ENCODE measurements around the gene MYB. TPM values are rescaled to one million over a fixed set of nuclear protein-coding genes. Genes with fewer than 3 reads are reported as not detected.
"Not testable (repeated sequence)": the region's sequence is repeated elsewhere in the genome, so short reads cannot be mapped to it uniquely, and the experiment has no call there.

MYB gene
- total and polyA plus RNA-seq, 2 of the 8 experiments (the other 6 are each of a cell fraction or from before 2014, with no cell fraction given), result 4.0 to 7.6 TPM

DNA sequence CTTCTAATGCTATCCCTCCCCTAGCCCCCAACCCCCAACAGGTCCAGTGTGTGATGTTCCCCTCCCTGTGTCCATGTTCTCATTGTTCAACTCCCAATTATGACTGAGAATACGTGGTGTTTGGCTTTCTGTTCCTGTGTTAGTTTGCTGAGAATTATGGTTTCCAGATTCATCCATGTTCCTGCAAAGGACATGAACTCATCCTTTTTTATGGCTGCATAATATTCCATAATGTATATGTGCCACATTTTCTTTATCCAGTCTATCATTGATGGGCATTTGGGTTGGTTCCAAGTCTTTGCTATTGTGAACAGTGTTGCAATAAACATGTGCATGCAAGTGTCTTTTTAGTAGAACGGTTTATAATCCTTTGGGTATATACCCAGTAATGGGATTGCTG is 30.6 kb upstream of the MYB start:
- H3K36me3 ChIP-seq (ENCODE audit: control insufficient read depth in 2 of 4, insufficient read depth in 4 of 4, low read length in 3 of 4); H4K8ac ChIP-seq (ENCODE audit: extremely low read depth, insufficient read depth, low read length); H3K4ac ChIP-seq (replicated peaks; ENCODE audit: insufficient read length, low read depth, low read length); H3K27me3 ChIP-seq (replicated peaks in 1 of 4; ENCODE audit: control insufficient read depth in 3 of 4, extremely low read depth in 1 of 4, insufficient read depth in 3 of 4, low read length in 3 of 4); H4K91ac ChIP-seq (replicated peaks; ENCODE audit: insufficient read length, low read length); POLR2A ChIA-PET (ENCODE audit: partially characterized antibody); H2AFZ ChIP-seq (ENCODE audit: low read length); H3K4me2 ChIP-seq (ENCODE audit: insufficient read depth in 1 of 2, low read depth in 2 of 2, low read length in 2 of 2); DNase-seq (ENCODE audit: low read depth in 1 of 2, low spot score in 2 of 2); H3K9me3 ChIP-seq (ENCODE audit: insufficient read depth in 2 of 2, low read depth in 1 of 2, low read length in 1 of 2); H3K14ac ChIP-seq (ENCODE audit: insufficient read length); H2BK5ac ChIP-seq (ENCODE audit: low read depth, low read length); CTCF ChIA-PET (ENCODE audit: partially characterized antibody); H2BK15ac ChIP-seq (ENCODE audit: low read length); H3K23me2 ChIP-seq (ENCODE audit: low read depth, low read length); H2BK120ac ChIP-seq (replicated peaks; ENCODE audit: low read depth, low read length); H4K5ac ChIP-seq (ENCODE audit: insufficient read length, low read depth, low read length); H3K56ac ChIP-seq (replicated peaks; ENCODE audit: insufficient read length, low read depth, low read length); H4K20me1 ChIP-seq (replicated peaks in 1 of 2; ENCODE audit: control insufficient read depth in 1 of 2, insufficient read depth in 2 of 2, low read length in 2 of 2); H3K18ac ChIP-seq (ENCODE audit: extremely low read depth, low read length); H3K79me1 ChIP-seq (ENCODE audit: low read depth, low read length); FAIRE-seq; H3K27ac ChIP-seq (ENCODE audit: low read depth, low read length); H3K79me2 ChIP-seq (ENCODE audit: control insufficient read depth in 1 of 2, insufficient read depth in 2 of 2, low read length in 2 of 2); H2BK12ac ChIP-seq (ENCODE audit: low read depth, low read length); H2BK20ac ChIP-seq (ENCODE audit: low read length); H3K4me1 ChIP-seq (replicated peaks in 1 of 4; ENCODE audit: control insufficient read depth in 3 of 4, insufficient read depth in 4 of 4, low read length in 3 of 4); H3K23ac ChIP-seq (ENCODE audit: insufficient read length); H3K4me3 ChIP-seq (ENCODE audit: extremely low read depth in 1 of 4, insufficient read depth in 2 of 4, low read depth in 3 of 4, low read length in 4 of 4); H3K9ac ChIP-seq (replicated peaks in 1 of 4; ENCODE audit: extremely low read depth in 1 of 4, low read depth in 3 of 4, low read length in 3 of 4); H2AK5ac ChIP-seq (ENCODE audit: low read depth, low read length): not testable (repeated sequence)
- 0 out of 2 replicates have a peak, but pooled peaks have one; percentile 20 for TF ChIP-seq KDM1A (IDR thresholded peaks at IDR 0.05; ENCODE audit: borderline replicate concordance, low read length)
- WGBS, 2 experiments (ENCODE audit: extremely low coverage in 1 of 2, insufficient coverage in 1 of 2, insufficient read length in 1 of 2, insufficient replicate concordance in 2 of 2, low coverage in 1 of 2, low lambda C conversion rate in 2 of 2, missing lambda C conversion rate in 1 of 2), result 88% methylated on average over 2 of the region's 2 CpGs; no CpG with 5 or more reads in 1 of the 2 experiments

DNA sequence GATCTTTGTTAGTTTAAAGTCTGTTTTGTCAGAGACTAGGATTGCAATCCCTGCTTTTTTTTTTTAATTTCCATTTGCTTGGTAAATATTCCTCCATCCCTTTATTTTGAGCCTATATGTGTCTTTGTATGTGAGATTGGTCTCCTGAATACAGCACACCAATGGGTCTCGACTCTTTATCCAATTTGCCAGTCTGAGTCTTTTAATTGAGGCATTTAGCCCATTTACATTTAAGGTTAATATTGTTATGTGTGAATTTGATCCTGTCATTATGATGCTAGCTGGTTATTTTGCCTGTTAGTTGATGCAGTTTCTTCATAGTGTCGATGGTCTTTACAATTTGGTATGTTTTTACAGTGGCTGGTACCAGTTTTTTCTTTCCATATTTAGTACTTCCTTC is 27.0 kb upstream of the MYB start:
- H3K36me3 ChIP-seq (ENCODE audit: control insufficient read depth in 2 of 4, insufficient read depth in 4 of 4, low read length in 3 of 4); H2AK5ac ChIP-seq (ENCODE audit: low read depth, low read length); H3K4ac ChIP-seq (replicated peaks; ENCODE audit: insufficient read length, low read depth, low read length); H3K9ac ChIP-seq (replicated peaks in 1 of 4; ENCODE audit: extremely low read depth in 1 of 4, low read depth in 3 of 4, low read length in 3 of 4); FAIRE-seq; H2BK120ac ChIP-seq (replicated peaks; ENCODE audit: low read depth, low read length); H3K4me2 ChIP-seq (ENCODE audit: insufficient read depth in 1 of 2, low read depth in 2 of 2, low read length in 2 of 2); H2BK5ac ChIP-seq (ENCODE audit: low read depth, low read length); H3K27ac ChIP-seq (ENCODE audit: low read depth, low read length); H3K9me3 ChIP-seq (ENCODE audit: insufficient read depth in 2 of 2, low read depth in 1 of 2, low read length in 1 of 2); H4K5ac ChIP-seq (ENCODE audit: insufficient read length, low read depth, low read length); H3K79me1 ChIP-seq (ENCODE audit: low read depth, low read length); H2BK12ac ChIP-seq (ENCODE audit: low read depth, low read length); H4K91ac ChIP-seq (replicated peaks; ENCODE audit: insufficient read length, low read length); H3K4me1 ChIP-seq (replicated peaks in 1 of 4; ENCODE audit: control insufficient read depth in 3 of 4, insufficient read depth in 4 of 4, low read length in 3 of 4); H2AFZ ChIP-seq (ENCODE audit: low read length); POLR2A ChIA-PET (ENCODE audit: partially characterized antibody); H4K20me1 ChIP-seq (replicated peaks in 1 of 2; ENCODE audit: control insufficient read depth in 1 of 2, insufficient read depth in 2 of 2, low read length in 2 of 2); DNase-seq (ENCODE audit: low read depth in 1 of 2, low spot score in 2 of 2); H2BK15ac ChIP-seq (ENCODE audit: low read length); H4K8ac ChIP-seq (ENCODE audit: extremely low read depth, insufficient read depth, low read length); H3K56ac ChIP-seq (replicated peaks; ENCODE audit: insufficient read length, low read depth, low read length); H2BK20ac ChIP-seq (ENCODE audit: low read length); H3K4me3 ChIP-seq (ENCODE audit: extremely low read depth in 1 of 4, insufficient read depth in 2 of 4, low read depth in 3 of 4, low read length in 4 of 4); H3K27me3 ChIP-seq (replicated peaks in 1 of 4; ENCODE audit: control insufficient read depth in 3 of 4, extremely low read depth in 1 of 4, insufficient read depth in 3 of 4, low read length in 3 of 4); H3K14ac ChIP-seq (ENCODE audit: insufficient read length); H3K18ac ChIP-seq (ENCODE audit: extremely low read depth, low read length); H3K23ac ChIP-seq (ENCODE audit: insufficient read length); H3K79me2 ChIP-seq (ENCODE audit: control insufficient read depth in 1 of 2, insufficient read depth in 2 of 2, low read length in 2 of 2); H3K23me2 ChIP-seq (ENCODE audit: low read depth, low read length): not testable (repeated sequence)
- CTCF ChIA-PET (ENCODE audit: partially characterized antibody), result interaction anchor here (1.3 to 3.0 kb wide), 2 partner anchors 10 to 269 kb away, joined by 4 to 10 read pairs; no protein-coding TSS in a partner anchor
- WGBS, 2 experiments (ENCODE audit: extremely low coverage in 1 of 2, insufficient coverage in 1 of 2, insufficient read length in 1 of 2, insufficient replicate concordance in 2 of 2, low coverage in 1 of 2, low lambda C conversion rate in 2 of 2, missing lambda C conversion rate in 1 of 2), result 89% methylated on average over 2 of the region's 2 CpGs; no CpG with 5 or more reads in 1 of the 2 experiments

All from H1 (cell line).